Activated T-helper 1 cell treated with anti-CD3 and anti-CD28 coated beads, Interleukin-12 subunit alpha, Interleukin-12 subunit beta, Interleukin-2, Interleukin-4 antibody, amounts not matched to agents 30 ng/mL and 10 ng/mL and 1 ng/mL, durations not matched to agents 14 hours and 24 hours and 36 hours (primary cell): ENCODE measurements around the gene DGCR6L. TPM values are rescaled to one million over a fixed set of nuclear protein-coding genes. Genes with fewer than 3 reads are reported as not detected.

Experiments used
- DNase-seq: peaks from one replicate; pipeline ENCODE4 v3.0.0; 2021; ENCODE audit warnings: low spot score
- H3K27ac Mint-ChIP-seq: one replicate; pipeline ENCODE4 v1.8.0; 2021; ENCODE audit warnings: mild to moderate bottlenecking, mixed read lengths
- H3K27me3 Mint-ChIP-seq: one replicate; pipeline ENCODE4 v1.8.0; 2022; ENCODE audit warnings: mild to moderate bottlenecking, moderate library complexity, mixed read lengths; ENCODE audit not compliant: insufficient read depth
- H3K36me3 Mint-ChIP-seq: one replicate; pipeline ENCODE4 v1.8.0; 2021; ENCODE audit warnings: low read depth, mixed read lengths
- H3K4me1 Mint-ChIP-seq: one replicate; pipeline ENCODE4 v1.8.0; 2021; ENCODE audit warnings: low read depth, mixed read lengths
- H3K4me3 Mint-ChIP-seq: one replicate; pipeline ENCODE4 v1.8.0; 2021; ENCODE audit warnings: mild to moderate bottlenecking, moderate library complexity, mixed read lengths
- H3K9me3 Mint-ChIP-seq: one replicate; pipeline ENCODE4 v1.8.0; 2021; ENCODE audit warnings: mixed read lengths
- intact Hi-C: fragments of 100-400 bp; cut with micrococcal nuclease; formaldehyde crosslinking; loops from one replicate; pipeline ENCODE4 v1.15.1; 2024
- total RNA-seq: library from RNA; stranded (reverse); gene quantifications from 2 replicates; pipeline ENCODE4 v1.2.3, GENCODE V29; 2022

DGCR6L gene
- total RNA-seq, 1 donor from 2014 or later = 40.6 TPM

GRCh38 chr22:20299746-20300136, 20.1 kb downstream of the DGCR6L start:
- Mint-ChIP-seq H3K27ac (no peak overlapping the region), H3K27me3 (peaks cover 6% of the 10 kb centered on the region), H3K4me3 (peak overlapping the region; percentile 73), H3K9me3 (no peaks in the 10 kb centered on the region), H3K4me1 (no peaks in the 10 kb centered on the region), H3K36me3 (no peaks in the 10 kb centered on the region)
- intact Hi-C loops = loop anchor here (1.0 kb wide), 4 partner anchors 21 to 278 kb away; partner anchors contain the start of genes DGCR6L, RTN4R and TANGO2
- DNase-seq = no peak

- intact Hi-C loops = loop anchor here (1.0 kb wide), 4 partner anchors 21 to 278 kb away; partner anchors contain the start of genes DGCR6L, RTN4R and TANGO2
- peaks cover 6% of the 10 kb centered on the region for H3K27me3 Mint-ChIP-seq
- no peaks in the 10 kb centered on the region for H3K36me3 Mint-ChIP-seq
- H3K4me3 Mint-ChIP-seq = peak overlapping the region; percentile 80
- DNase-seq = peak; percentile 85
- no peaks in the 10 kb centered on the region for H3K9me3 Mint-ChIP-seq
- no peaks in the 10 kb centered on the region for H3K4me1 Mint-ChIP-seq
- H3K27ac Mint-ChIP-seq = peak overlapping the region; percentile 48
Observed at GRCh38 chr22:20298803-20299745, 20.8 kb downstream of the DGCR6L start.

DNA sequence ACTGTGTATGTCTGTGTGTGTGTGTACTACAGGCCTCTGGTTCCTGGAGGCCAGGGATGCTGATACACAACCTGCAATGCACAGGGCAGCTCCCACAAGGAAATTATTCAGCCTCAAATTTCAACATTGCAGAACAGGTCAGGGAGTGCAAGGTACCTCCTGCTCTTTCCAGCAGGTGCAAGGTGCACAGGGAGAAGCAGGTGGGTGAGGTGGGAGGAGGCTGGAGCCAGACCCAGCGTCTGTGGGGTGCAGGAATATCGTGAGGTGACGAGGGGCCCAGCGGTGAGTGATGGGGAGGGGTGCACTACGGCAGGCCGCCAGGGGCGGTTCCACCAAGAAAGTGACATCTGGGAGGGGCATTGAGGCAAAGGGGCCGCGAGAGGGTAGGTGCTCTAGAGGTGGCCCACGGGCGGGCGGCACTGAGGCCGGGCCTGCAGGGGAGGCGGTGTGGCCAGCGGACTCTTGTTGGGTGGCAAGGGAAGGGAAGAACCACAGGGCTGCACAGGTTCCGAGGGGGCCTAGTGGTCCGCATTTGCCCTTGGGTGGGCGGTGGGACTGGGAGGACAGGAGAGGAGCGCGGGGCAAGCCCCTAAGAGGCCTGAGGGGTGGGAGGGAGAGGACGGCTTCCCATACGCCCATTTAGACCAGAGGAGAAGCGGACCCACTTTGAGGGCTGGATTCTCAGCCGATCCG, 21.6 kb downstream of the DGCR6L start:
- intact Hi-C loops = no loop called here
- no peak for DNase-seq
- Mint-ChIP-seq H3K4me3 (peak overlapping the region; percentile 80), H3K27me3 (peaks cover 9% of the 10 kb centered on the region), H3K9me3 (no peaks in the 10 kb centered on the region), H3K36me3 (no peaks in the 10 kb centered on the region), H3K27ac (no peak overlapping the region), H3K4me1 (no peaks in the 10 kb centered on the region)

- no peaks in the 10 kb centered on the region for H3K36me3 Mint-ChIP-seq
- intact Hi-C loops = no loop called here
Observed at GRCh38 chr22:20297414-20298109, 22.3 kb downstream of the DGCR6L start.

GRCh38 chr22:20296598-20296997, 23.3 kb downstream of the DGCR6L start:
- Mint-ChIP-seq H3K27ac (no peak overlapping the region), H3K27me3 (peaks cover 13% of the 10 kb centered on the region), H3K4me3 (no peak overlapping the region), H3K9me3 (no peaks in the 10 kb centered on the region), H3K36me3 (no peaks in the 10 kb centered on the region), H3K4me1 (no peaks in the 10 kb centered on the region)
- intact Hi-C loops = no loop called here
- DNase-seq = no peak

More at GRCh38 chr22:20297414-20298109, 22.3 kb downstream of the DGCR6L start:
- Mint-ChIP-seq H3K9me3 (no peaks in the 10 kb centered on the region), H3K27me3 (peaks cover 10% of the 10 kb centered on the region), H3K27ac (no peak overlapping the region), H3K4me3 (peak overlapping the region; percentile 73), H3K4me1 (no peaks in the 10 kb centered on the region)
- DNase-seq = no peak

DNA sequence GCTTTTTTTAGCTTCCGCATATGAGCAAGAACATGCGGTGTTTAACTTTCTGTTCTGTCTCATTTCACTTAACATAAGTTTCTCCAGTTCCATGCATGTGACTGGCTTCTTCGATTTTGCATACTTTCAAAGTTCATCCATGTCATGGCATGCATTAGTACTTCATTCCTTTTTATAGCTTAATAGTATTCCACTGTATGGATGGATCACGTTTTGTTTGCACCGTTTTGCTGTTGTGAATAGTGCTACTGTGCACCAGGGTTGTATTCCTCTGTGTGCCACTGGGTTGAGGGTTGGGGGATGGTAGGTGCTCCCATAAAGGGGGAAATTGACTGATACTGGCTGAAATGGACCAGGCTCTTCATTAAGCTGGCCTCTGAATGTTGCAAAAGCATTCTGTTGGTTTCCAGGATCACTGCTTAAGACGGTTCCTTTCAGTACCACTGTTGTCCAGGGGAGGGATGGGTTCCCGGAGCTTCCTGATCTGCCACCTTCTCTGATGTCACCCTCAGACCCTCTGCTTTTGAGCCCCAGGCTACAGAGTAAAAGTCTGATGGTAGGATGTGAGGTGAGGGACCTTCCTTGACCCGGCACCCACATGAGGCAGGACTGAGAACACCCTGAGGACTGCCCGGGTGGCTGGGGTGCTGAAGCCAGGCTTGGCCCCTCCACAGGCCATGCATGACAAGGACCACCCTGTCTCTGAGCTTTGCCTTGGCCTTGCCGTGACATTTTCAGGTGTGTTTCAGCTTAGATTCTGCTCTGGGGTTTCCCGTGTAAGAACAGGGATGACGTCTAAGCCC, 24.4 kb downstream of the DGCR6L start:
- H3K4me1 Mint-ChIP-seq = no peaks in the 10 kb centered on the region
- no peaks in the 10 kb centered on the region for H3K9me3 Mint-ChIP-seq
- H3K27me3 Mint-ChIP-seq = peaks cover 13% of the 10 kb centered on the region
- H3K27ac Mint-ChIP-seq = no peak overlapping the region
- no peak overlapping the region for H3K4me3 Mint-ChIP-seq
- intact Hi-C loops = no loop called here
- DNase-seq = no peak
- no peaks in the 10 kb centered on the region for H3K36me3 Mint-ChIP-seq

GRCh38 chr22:20292673-20293232, 27.1 kb downstream of the DGCR6L start:
- H3K27ac Mint-ChIP-seq = no peak overlapping the region
- no peak for DNase-seq
- H3K4me1 Mint-ChIP-seq = no peaks in the 10 kb centered on the region
- no peak overlapping the region for H3K4me3 Mint-ChIP-seq
- H3K36me3 Mint-ChIP-seq = no peaks in the 10 kb centered on the region
- H3K27me3 Mint-ChIP-seq = peaks cover 7% of the 10 kb centered on the region
- intact Hi-C loops = no loop called here
- H3K9me3 Mint-ChIP-seq = no peaks in the 10 kb centered on the region

- intact Hi-C loops = no loop called here
Observed at GRCh38 chr22:20292108-20292507, 27.8 kb downstream of the DGCR6L start.

DNA sequence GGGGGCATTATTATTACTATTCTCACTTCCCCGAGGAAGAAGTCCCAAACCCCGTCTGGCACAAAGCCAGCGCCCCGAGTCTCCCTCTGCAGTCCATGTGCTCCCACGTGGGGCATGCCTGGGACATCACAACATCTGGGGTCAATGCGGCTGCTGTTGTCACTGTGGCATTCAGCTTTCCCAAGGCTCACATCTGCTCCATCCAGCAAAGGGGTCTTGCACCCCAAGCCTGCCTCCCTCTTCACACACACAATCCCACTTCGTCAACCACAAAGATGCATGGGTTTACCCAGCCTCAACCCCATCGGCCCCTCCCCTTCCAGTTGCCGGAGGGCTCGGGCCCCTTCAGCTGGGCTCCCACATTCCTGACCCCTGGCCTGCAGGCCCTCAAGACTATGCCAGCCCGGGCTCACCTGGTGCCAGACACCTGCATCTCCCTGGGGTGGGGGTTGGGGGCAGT, 28.2 kb downstream of the DGCR6L start:
- H3K27ac Mint-ChIP-seq = no peak overlapping the region
- no peaks in the 10 kb centered on the region for H3K36me3 Mint-ChIP-seq
- no peaks in the 10 kb centered on the region for H3K9me3 Mint-ChIP-seq
- H3K4me3 Mint-ChIP-seq = no peak overlapping the region
- no peaks in the 10 kb centered on the region for H3K4me1 Mint-ChIP-seq
- intact Hi-C loops = no loop called here
- DNase-seq = no peak
- peaks cover 7% of the 10 kb centered on the region for H3K27me3 Mint-ChIP-seq

More at GRCh38 chr22:20292108-20292507, 27.8 kb downstream of the DGCR6L start:
- H3K27ac Mint-ChIP-seq = no peak overlapping the region
- H3K9me3 Mint-ChIP-seq = no peaks in the 10 kb centered on the region
- no peak for DNase-seq
- no peaks in the 10 kb centered on the region for H3K4me1 Mint-ChIP-seq
- no peak overlapping the region for H3K4me3 Mint-ChIP-seq
- H3K27me3 Mint-ChIP-seq = peaks cover 7% of the 10 kb centered on the region
- H3K36me3 Mint-ChIP-seq = no peaks in the 10 kb centered on the region

DNA sequence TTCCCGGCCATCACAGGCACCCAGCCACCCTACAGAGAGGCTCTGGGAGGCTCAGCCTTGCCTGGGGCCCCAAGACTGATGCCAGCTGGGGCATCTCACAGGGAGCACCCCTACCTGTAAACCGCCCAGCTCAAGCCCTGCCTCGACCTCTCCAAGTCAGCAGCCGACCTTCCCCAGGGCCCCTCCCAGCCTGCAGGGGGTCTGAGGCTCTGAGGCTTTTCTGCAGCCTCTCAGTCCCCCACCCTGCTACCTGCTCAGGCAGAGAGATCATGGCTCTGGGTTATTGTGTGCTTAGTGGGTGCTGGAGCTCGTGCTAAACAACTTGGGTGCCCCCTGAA, 28.6 kb downstream of the DGCR6L start:
- H3K4me3 Mint-ChIP-seq = no peak overlapping the region
- no peak overlapping the region for H3K27ac Mint-ChIP-seq
- intact Hi-C loops = no loop called here

DNA sequence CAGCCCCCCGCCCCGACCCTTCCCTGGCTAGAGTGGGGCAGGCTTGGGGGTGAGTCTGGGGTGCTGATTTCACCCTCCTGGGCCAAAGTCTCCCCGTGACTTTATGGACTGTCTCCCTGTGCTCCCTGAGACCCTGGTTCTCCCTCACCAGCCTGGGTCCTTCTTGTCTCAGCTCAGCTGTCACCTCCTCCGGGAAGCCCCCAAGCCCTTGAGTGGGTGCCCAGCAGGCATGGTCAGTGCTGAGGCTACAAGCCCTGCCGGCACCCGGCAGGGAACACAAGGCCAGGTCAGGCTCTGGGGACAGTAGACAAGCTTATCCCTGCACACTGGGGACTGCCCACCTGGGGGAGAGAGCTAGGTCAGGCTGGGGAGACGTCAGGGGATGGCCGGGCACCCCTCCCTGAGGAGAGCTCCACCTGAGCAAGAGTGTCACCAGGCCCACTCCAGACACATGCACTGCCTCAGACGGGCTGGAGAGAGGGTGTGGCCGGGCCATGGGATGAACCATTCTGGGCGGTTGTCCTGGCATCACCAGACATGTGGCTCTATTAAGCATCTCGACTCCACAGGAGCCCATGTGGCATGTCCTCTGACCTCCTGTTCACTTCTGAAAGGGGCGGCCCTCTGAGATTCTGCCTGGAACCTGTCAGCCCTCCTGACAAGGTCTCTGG, 29.1 kb downstream of the DGCR6L start:
- Mint-ChIP-seq H3K27me3 (peaks cover 7% of the 10 kb centered on the region), H3K4me1 (no peaks in the 10 kb centered on the region), H3K36me3 (no peaks in the 10 kb centered on the region), H3K4me3 (no peak overlapping the region), H3K9me3 (no peaks in the 10 kb centered on the region), H3K27ac (no peak overlapping the region)
- intact Hi-C loops = no loop called here
- no peak for DNase-seq

More for the DNA sequence above, 28.6 kb downstream of the DGCR6L start:
- H3K4me1 Mint-ChIP-seq = no peaks in the 10 kb centered on the region
- H3K36me3 Mint-ChIP-seq = no peaks in the 10 kb centered on the region
- H3K27me3 Mint-ChIP-seq = peaks cover 7% of the 10 kb centered on the region
- no peaks in the 10 kb centered on the region for H3K9me3 Mint-ChIP-seq
- no peak for DNase-seq
